GM18517 (cell line): Measurements from ENCODE around the gene OR4D9.
A peak's percentile ranks its signal among the peaks of the same experiment; 100 is the strongest.

Source experiments
- ATAC-seq: cut with Tn5 transposase; IDR thresholded peaks from one replicate; pipeline ENCODE4 v1.9.1; 2021; ENCODE audit warnings: mild to moderate bottlenecking, moderate library complexity; ENCODE audit not compliant: unreplicated experiment

The OR4D9 gene

DNA sequence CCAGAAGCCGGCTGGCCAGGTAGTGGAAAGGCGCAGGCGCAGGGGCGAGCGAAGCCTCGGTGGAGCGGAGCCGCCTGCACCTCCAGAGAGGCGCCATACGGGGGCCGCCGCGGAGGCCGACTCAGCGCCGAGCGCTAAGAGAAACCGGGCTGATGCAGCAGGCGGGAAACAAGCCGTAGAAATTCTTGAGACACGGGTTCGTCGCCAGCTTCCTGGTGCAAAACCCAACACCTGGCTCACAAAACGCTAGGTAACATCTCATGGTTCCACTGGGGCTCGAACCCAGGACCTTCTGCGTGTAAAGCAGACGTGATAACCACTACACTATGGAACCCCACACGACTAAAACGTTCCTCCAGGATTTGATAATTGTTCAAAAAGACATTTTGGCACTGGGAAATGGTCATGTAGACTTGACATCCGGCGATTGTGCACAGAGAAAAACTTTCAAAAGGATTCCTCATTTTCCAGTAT is 39.1 kb downstream of the OR4D9 start:
- peak; percentile 86 for ATAC-seq

DNA sequence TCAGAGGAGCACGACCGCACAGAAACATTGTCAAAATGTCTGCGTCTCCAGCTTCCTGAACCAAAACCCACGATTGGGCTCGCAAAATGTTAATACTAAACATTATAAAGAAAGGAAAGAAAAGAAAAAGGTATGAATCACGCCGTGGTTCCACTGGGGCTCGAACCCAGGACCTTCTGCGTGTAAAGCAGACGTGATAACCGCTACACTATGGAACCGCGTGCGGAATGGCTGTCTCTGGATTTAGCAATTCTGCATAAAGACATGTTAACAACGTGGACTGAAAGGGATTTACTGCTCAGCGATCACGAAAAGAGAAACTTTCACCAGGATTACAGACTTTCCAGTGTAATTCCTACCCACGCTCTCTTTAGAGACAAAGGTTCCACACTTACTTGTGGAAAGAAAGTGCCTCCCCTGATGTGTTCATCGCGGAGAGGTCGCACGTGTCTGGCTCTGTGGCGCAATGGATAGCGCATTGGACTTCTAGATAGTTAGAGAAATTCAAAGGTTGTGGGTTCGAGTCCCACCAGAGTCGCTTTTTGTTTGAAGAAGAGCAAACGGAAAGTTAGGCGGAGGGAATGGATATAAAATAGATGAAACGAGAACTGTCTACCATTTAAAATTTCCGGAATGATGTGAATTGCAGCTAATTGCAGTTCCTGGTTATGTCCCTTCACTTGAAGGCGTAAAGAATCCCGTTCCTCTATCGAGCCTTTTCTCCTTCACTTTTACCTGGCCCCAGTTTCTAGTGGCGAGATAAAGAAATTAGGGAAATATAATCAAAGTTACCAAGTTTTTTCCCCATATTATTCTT is 39.7 kb downstream of the OR4D9 start:
- peak; percentile 41 for ATAC-seq

DNA sequence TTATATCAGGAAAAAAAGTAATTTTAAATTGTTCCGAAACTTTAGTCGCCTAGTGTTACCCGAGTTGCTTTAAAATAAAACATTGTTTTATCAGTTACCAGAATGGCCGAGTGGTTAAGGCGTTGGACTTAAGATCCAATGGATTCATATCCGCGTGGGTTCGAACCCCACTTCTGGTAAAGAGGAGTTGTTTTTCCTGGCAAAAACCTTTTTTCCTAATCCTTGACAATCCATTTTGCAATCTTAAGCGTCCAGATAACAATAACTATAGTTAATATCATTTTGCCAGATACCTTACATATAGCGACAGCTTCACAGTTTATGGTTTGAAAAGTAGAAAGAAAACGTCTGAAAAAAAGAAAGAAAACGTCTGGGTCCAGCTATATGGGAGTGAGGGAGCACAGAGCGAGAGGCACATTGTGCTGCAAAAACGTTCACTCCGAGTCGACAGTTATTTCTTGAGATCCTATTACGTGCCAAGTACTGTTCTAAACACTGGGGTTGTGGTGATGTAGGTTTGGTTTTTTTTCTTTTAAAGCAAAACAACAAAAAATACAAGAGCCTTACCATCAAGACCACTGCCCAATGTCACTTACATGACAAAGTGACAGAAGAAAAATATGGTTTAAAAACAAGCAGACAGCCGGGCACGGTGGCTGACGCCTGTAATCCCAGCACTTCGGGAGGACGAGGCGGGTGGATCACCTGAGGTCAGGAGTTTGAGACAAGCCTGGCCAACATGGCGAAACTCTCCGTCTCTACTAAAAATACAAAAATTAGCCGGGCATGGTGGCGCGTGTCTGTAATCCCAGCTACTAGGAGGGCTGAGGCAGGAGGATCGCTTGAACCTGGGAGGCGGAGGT is 40.6 kb downstream of the OR4D9 start:
- no peak for ATAC-seq

DNA sequence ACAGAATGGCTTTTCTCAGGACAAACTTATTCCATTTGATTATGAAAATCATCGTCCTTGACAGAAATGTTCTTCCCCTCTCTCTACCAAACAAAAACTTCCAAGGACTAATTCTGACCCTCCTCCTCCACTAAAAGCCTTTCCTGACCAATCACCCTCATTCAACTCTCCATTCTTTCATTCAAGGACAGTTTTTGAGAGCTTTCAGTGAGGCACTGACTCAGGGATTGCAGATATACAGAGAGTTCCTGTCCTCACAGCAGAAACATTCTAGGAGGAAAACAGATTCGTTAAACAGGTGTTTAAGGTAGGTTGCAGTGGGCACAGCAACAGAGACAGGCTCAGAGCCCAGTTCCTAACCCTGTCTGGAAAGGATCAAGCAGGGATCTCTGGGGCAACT is 41.5 kb downstream of the OR4D9 start:
- no peak for ATAC-seq

DNA sequence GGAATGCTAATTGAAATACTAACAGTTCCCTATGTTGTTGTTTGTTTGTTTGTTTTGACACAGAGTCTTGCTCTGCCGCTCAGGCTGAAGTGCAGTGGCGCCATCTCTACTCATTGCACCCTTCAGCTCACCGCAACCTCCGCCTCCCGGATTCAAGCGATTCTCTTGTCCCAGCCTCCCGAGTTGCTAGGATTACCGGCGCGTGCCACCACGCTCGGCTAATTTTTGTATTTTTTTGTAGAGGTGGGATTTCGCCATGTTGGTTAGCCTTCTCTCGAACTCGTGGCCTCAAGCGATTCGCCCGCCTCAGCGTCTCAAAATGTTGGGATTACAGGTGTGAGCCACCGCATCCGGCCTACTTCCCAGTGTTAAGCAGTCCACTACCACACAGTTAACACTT is 42.0 kb downstream of the OR4D9 start:
- ATAC-seq: no peak

DNA sequence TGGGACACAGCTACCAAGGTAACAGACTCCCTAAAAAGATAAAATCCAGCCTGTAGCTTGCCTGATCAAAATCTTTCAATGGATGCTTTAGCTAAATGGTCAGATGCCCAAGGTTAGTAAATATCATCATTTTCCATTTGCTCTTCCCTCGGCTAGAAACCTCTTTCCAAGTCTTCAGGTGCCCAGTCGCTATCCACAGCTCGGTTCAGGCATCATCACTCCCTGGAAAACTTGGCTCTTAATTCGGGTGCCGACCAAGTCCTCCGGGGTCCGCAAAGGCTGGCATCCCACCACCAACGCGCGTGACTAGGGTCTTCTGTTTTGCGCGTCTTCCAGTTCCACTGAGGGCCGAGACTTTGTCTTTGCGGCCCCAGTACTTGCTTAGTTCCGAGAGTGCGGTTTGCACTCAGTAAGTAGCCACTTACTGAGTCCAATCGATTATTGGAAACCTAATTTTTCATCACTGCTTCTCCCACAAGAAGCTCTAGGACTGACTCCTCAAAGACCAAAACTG is 44.3 kb downstream of the OR4D9 start:
- no peak for ATAC-seq

DNA sequence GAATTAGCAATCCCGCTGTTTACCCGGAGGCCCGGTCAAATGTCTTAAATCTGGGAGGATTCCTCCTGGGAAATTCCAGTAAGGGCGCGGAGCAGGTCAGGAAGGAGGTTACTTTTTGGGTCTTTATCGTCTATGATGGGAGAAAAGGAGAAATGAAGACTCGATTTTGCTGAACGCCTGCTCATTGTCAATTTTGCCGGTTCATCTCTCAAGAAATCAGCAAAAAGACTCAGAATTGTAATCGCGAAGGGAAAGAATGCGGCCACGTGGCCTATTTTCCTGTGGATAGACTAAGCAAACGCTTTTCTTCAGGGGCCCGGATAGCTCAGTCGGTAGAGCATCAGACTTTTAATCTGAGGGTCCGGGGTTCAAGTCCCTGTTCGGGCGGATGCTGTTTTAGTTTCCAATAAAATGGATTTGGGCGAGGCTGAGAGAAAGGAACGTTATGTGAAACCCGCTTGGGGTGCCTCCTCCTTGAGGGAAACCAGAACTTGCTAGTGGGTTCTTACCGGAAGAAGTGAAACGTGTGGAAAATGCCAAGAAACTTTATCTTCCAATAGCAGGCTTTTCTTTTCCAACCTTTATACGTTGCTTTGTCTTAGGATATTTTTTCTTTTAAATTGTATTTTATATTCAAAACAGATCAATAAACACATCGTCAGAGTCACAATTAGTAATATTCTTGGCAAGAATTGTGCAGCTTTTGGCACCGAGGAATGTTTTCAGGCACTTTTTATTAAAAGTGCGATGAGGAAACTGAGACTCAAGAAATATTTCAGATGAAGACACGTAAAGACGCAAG is 45.0 kb downstream of the OR4D9 start:
- no peak for ATAC-seq

DNA sequence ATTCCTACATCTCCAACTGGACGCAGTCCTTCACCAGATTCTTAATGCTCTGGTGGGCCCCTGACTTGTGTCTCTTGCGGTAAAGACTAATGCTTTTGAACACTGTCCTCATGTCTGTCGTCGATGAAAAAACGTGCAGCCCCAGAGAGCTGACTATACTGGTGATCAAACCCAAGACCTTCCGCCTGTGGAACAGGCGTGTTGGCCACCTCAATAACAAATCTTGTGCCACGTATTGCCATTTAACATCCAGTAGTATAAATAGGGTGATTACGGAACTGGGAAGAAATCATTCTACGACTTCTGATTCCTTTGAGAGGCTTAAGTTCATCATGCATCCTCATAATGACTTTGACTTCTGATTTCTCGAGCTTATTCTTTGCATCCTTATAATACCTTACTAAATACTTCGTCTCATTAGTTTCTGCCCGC is 45.6 kb downstream of the OR4D9 start:
- ATAC-seq: no peak

DNA sequence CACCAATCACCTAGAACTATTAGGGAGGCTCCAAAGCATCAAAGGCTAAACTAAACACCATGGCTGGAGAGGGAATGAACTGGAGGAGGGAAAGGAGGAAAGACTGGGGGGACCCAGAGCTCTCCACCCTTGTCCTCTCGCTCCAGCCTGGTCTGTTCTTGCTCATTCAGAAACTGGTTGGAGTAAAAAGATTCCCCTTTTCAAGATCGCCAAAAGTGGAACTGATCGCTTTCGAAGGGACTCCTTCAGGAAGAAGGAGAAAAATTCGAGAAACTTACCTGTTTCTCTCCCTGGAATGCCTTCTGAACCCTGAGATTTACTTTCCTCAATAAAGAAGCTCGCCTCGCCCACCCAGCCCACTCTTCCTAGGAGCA is 46.9 kb downstream of the OR4D9 start:
- no peak for ATAC-seq

DNA sequence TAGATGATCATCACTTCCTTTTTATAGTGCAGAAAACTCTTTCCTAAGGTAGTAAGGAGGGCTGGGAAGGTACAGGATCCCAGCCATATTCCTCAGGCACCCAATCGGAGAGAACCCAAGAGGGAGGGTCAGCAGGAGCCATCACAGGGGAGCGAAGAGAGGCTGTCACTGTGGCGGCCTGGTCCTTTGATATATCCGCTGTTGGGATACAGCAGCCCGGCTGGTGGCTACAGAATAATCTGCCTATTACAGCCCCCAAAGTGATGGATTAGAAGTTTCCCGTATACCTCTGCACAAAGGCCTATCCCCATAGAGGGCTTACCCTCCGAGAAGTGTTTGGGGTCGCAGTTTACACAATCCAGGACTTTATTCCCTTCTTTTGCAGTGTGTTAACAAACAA is 48.5 kb downstream of the OR4D9 start:
- ATAC-seq: peak; percentile 3

DNA sequence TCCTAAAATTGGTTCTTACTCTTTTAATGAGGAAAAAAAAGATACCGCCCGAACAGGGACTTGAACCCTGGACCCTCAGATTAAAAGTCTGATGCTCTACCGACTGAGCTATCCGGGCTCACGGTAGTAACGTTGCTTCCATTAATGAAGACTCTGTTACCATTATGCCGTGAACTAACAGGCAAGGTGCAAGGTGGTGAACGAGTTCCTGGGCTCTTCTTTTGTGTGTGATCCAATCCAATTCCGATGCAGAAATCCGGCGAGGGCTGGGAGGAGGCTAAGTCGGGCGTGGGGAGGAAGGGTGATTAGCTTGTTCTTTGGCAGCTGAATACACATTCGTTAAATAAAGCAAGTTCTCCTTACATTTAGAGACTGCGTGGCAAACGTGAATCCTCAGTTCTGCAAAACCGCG is 49.0 kb downstream of the OR4D9 start:
- peak; percentile 30 for ATAC-seq

DNA sequence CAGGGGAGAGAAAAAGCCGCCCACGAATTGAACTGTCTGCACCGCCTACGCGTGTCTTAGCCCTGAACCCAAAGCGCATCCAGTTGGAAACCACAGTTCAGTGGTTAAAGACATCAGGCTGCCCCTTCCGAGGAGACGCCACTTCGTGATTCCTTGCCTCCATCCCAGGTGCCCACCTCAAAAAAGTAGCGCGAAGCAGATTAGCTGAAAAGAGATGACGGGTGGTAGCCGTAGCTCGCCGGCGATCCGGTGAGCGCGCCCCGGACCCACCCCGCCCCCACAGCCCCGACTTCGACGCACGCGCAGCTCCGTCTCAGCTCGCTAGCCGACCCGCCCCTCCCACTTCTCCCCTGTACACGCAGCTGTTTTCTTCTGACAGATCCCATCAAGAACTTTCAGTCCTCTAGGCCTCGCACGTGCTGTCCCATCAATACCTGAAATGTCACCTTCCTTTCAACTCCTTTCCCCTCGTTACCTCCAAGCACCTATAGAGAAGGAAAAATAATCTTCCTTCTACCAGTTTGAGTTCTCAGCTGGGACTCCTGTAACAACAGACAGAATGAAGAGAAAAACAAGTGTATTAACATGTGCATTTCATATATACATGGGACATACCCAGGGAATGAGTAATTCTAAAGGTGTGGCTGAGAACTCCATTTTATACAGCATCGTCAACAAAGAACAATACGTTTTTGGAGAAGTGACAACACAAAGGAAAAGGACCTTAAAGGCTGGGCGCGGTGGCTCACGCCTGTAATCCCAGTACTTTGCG is 49.5 kb downstream of the OR4D9 start:
- peak; percentile 39 for ATAC-seq

DNA sequence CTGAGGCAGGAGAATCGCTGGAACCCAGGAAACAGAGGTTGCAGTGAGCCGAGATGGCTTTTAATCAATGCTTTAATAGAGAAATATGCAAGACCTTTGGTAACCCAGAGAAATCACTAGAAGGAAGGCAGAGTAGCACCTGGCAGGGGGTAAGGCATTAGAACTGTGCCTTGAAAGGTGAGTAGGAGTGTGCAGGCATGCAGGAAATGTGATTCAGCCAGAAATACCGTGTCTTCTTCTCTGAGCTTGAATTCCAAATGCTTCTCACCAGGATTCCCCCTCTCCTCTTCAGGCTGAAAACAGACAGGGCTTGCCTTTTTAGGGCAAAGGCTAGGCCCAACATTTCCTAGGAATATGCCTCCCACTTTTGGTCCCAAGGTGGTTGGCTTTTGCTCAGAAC is 51.0 kb downstream of the OR4D9 start:
- no peak for ATAC-seq
